Right cardiac atrium (tissue), 5 donors: ENCODE data around the gene SPC25. TPM values are rescaled to one million over a fixed set of nuclear protein-coding genes. Genes with fewer than 3 reads are reported as not detected.
"Not testable (repeated sequence)": the region's sequence is repeated elsewhere in the genome, so short reads cannot be mapped to it uniquely, and the experiment has no call there.

Experiments
- ATAC-seq, 2 donors: fragments of 200-7000 bp; cut with Tn5 transposase; one replicate each; pipeline versions ENCODE4 v1.8.0 to v1.9.1; 2020; ENCODE audit warnings: moderate library complexity in 2 of 2, mild to moderate bottlenecking in 1 of 2
- DNase-seq, 3 donors: peaks; one replicate each; pipeline ENCODE4 v3.0.0-alpha.2; 2020
- H3K27ac ChIP-seq: one replicate; pipeline ENCODE4 v1.5.1; 2013; ENCODE audit warnings: mild to moderate bottlenecking, low read length, control low read depth, moderate library complexity
- H3K27me3 ChIP-seq: one replicate; pipeline ENCODE4 v1.6.1; 2013; ENCODE audit not compliant: control insufficient read depth, insufficient read depth
- H3K4me1 ChIP-seq: one replicate; pipeline ENCODE4 v1.6.1; 2013; ENCODE audit warnings: low read length; ENCODE audit not compliant: control insufficient read depth, insufficient read depth
- H3K4me3 ChIP-seq: one replicate; pipeline ENCODE4 v1.5.1; 2013; ENCODE audit warnings: low read length, control low read depth
- H3K9me3 ChIP-seq: one replicate; pipeline ENCODE4 v1.6.1; 2013; ENCODE audit warnings: low read length; ENCODE audit not compliant: control insufficient read depth
- WGBS: extraction: QIAGEN DNeasy Blood & Tissue Kit; methylation state at CpG from one replicate; pipeline ENCODE4 v1.1.7; 2013; 5-methylcytosine and 5-hydroxymethylcytosine counted together
- intact Hi-C, 4 donors: fragments of 100-400 bp; cut with DNase I; formaldehyde crosslinking; loops; one replicate each; pipeline versions ENCODE4 v1.11.0 to v1.14.0; 2022 to 2023
- polyA plus RNA-seq: library from polyadenylated mRNA; stranded (reverse); fragments of 200-250 nt; gene quantifications from one replicate; pipeline ENCODE4 v1.2.3, GENCODE V29; 2013
- total RNA-seq, 4 donors: library from RNA; stranded (reverse); fragmentation: NEBNext Ultra II Directional; extraction: Animal tissue kit (Norgen Biotek cat#: 25700); gene quantifications; one replicate each; pipeline ENCODE4 v1.2.1, GENCODE V29; 2021
- donor health status: healthy with polysubstance abuse.
- donor health status: DM: no; HTN: yes; CAD: no.
- donor health status: DM: no; HTN: no; CAD: no.
- donor health status: DM: no; HTN: yes; CAD: no; lungs with severe emphysema.
- donor health status: DM: yes; HTN: yes; CAD: no.

SPC25 gene
- total and polyA plus RNA-seq, 5 donors = 0.31 to 0.53 (median 0.46) TPM; not detected in 2

DNA sequence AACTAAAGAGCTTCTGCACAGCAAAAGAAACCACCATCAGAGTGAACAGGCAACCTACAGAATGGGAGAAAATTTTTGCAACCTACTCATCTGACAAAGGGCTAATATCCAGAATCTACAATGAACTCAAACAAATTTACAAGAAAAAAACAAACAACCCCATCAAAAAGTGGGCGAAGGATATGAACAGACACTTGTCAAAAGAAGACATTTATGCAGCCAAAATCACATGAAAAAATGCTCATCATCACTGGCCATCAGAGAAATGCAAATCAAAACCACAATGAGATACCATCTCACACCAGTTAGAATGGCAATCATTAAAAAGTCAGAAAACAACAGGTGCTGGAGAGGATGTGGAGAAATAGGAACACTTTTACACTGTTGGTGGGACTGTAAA, 19.9 kb downstream of the SPC25 start:
- H3K9me3 ChIP-seq, ATAC-seq, H3K4me1 ChIP-seq, H3K27ac ChIP-seq, H3K4me3 ChIP-seq, DNase-seq, H3K27me3 ChIP-seq, intact Hi-C loops: not testable (repeated sequence)
- WGBS = 100% methylated on average over 1 of the region's 1 CpG

DNA sequence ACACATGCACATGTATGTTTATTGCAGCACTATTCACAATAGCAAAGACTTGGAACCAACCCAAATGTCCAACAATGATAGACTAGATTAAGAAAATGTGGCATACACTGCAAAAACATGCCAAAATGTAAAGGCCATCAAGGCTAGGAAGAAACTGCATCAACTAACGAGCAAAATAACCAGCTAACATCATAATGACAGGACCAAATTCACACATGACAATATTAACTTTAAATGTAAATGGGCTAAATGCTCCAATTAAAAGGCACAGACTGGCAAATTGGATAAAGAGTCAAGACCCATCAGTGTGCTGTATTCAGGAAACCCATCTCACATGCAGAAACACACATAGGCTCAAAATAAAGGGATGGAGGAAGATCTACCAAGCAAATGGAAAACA, 23.1 kb downstream of the SPC25 start:
- H3K4me3 ChIP-seq, ATAC-seq, H3K27ac ChIP-seq, DNase-seq, intact Hi-C loops, H3K27me3 ChIP-seq, H3K9me3 ChIP-seq, H3K4me1 ChIP-seq: not testable (repeated sequence)
- WGBS = 100% methylated on average over 1 of the region's 1 CpG

DNA sequence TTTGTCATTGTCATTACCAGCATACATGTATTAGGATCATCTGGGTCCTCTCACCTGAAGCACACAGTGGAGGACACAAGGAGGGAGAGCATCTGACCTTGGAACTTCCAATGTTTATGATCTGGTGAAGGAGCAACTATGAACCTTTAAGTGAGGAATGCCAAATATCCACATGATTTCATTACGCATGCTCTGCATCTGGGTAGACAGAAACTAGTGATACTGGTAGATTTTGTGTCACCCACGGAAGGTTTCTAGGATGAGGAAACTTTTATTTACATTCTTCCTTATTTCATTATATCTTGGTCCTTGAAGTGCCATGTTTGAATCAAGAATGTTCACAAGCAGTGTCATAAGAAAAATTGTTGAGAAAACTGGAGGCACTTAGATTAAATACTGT, 32.1 kb downstream of the SPC25 start:
- ATAC-seq (no peak), DNase-seq (no peak)
- Histone ChIP-seq H3K4me3 (no peak overlapping the region), H3K4me1 (no peaks in the 10 kb centered on the region), H3K27me3 (no peaks in the 10 kb centered on the region), H3K9me3 (no peaks in the 10 kb centered on the region), H3K27ac (no peak overlapping the region)
- intact Hi-C loops = no loop called here
- 100% methylated on average over 2 of the region's 2 CpGs for WGBS

DNA sequence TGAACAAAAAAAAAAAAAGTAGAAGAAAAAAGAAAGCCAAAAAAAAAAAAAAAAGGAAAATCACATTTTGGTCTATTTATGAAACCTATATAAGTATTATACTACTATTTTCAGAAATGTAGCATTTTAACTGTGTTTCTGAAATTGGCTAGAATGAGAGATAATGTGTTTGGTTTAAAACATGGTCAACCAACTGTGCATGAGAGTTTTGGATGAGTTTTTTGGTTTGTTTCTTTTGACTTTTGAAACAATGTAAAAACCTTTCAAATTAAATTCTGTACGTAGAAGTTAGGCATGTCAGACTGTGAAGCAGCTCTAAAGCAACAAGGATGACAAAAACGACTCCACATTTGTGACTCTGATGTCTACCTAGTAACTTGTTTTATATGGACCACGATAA, 34.6 kb downstream of the SPC25 start:
- ATAC-seq (no peak), DNase-seq (no peak)
- no peaks in the 10 kb centered on the region for H3K4me1 ChIP-seq
- H3K27me3 ChIP-seq = no peaks in the 10 kb centered on the region
- H3K27ac ChIP-seq = no peak overlapping the region
- no peak overlapping the region for H3K4me3 ChIP-seq
- intact Hi-C loops = no loop called here
- 96% methylated on average over 3 of the region's 3 CpGs for whole genome bisulfite sequencing
- H3K9me3 ChIP-seq = no peaks in the 10 kb centered on the region

DNA sequence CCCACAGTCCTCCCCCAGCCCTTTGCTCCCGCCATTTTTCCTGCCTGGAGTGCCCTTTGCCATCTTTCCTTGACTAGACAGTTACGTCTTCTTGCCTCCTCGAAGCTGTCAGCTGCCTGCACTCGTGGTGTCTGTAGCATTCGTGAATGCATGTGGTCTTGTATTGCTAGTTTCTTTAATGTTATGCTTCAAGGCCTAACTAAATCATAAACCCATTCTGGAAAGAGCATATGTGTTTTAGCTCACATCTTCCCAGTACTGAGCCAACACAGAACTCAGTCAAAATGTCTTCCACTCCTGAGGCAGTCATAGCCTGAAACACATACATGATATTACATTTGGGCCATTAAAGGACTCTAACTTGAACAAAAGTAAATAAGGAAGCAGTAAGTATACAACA, 35.6 kb downstream of the SPC25 start:
- Histone ChIP-seq H3K27me3 (no peaks in the 10 kb centered on the region), H3K4me3 (no peak overlapping the region), H3K4me1 (no peaks in the 10 kb centered on the region), H3K27ac (no peak overlapping the region), H3K9me3 (no peaks in the 10 kb centered on the region)
- ATAC-seq (no peak), DNase-seq (no peak)
- intact Hi-C loops = loop anchor here in 1 of 4 donors (5.0 kb wide), 1 partner anchor 82 kb away; no protein-coding TSS in a partner anchor
- WGBS = 97% methylated on average over 5 of the region's 5 CpGs

DNA sequence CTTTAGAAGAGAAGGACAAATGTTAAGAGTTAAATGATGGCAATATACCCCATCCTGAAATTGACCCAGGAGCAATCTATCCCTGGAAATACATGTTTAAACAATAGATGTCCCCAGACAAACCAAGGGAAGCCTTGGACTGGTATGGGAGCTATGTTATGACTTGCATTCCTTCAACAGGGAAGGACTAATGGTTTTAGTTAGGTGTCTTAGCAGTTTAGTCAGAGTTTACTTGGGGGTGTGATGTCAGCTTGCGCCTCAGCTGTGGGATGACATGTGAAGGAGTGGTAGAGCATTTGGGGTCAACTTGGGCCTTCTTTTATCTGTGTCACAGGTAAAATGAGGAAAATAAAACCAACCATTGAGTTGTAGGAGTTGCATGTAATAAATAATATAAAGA, 36.8 kb downstream of the SPC25 start:
- WGBS = 90% methylated on average over 1 of the region's 1 CpG
- DNase-seq (no peak), ATAC-seq (no peak)
- Histone ChIP-seq H3K4me3 (no peak overlapping the region), H3K27ac (no peak overlapping the region), H3K27me3 (no peaks in the 10 kb centered on the region), H3K9me3 (no peaks in the 10 kb centered on the region), H3K4me1 (no peaks in the 10 kb centered on the region)
- intact Hi-C loops = loop anchor here in 1 of 4 donors (5.0 kb wide), 1 partner anchor 81 kb away; no protein-coding TSS in a partner anchor

DNA sequence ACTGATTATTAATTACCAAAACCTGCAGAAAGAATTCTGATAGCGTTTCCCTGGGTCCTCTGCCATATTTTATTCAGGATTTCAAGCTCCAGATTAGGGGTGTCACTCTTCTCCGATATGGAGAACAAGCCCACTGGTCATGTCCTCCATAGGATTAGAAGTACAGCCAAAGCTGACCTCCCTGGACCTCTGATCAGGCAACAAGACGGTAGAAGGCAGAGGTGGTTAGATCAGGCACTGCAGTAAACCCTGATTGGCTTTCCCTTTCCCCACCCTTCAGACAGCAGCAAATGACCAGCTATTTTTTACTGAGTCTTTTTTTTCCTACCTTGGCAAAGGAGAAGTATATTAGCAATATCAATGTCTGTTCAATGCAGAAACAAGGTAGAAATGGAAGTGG, 37.7 kb downstream of the SPC25 start:
- no peaks in the 10 kb centered on the region for H3K27me3 ChIP-seq
- intact Hi-C loops = loop anchor here in 1 of 4 donors (5.0 kb wide), 1 partner anchor 80 kb away; no protein-coding TSS in a partner anchor
- DNase-seq (no peak), ATAC-seq (no peak)
- no peak overlapping the region for H3K27ac ChIP-seq
- WGBS = 33% methylated on average over 3 of the region's 3 CpGs
- no peaks in the 10 kb centered on the region for H3K4me1 ChIP-seq
- H3K9me3 ChIP-seq = no peaks in the 10 kb centered on the region
- no peak overlapping the region for H3K4me3 ChIP-seq

DNA sequence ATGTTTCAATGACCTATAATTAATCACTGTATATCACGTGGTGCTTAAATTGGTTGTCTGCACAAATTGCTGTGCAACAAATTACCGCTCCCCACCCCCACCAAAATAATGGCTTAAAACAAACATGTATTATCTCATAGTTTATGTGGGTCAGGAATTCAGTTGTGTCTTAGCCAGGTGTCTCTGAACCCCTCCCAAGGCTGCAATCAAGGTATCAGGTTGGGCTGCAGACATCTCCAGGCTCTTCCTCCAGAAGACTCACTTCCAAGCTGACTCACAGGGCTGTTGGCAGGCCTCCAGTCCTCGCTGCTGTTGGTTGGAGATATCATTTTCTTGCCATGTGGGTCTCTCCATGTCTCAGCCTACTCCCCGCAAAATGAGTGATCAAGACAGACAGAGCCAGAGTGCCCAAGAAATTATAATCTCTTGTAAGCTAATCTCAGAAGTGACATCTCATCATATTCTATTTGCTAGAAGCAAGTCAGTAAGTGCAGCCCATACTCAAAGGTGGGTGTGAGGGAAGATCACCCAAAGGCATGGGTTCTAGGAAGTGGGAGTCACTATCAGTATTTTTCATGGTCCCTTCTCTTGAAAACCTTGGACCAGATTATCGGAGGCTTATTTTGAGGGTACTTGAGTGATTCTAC, 38.4 kb downstream of the SPC25 start:
- intact Hi-C loops = loop anchor here in 1 of 4 donors (5.0 kb wide), 1 partner anchor 79 kb away; no protein-coding TSS in a partner anchor
- ATAC-seq = peak in 1 of 2 donors; percentile 49
- whole genome bisulfite sequencing = 81% methylated on average over 5 of the region's 5 CpGs

DNA sequence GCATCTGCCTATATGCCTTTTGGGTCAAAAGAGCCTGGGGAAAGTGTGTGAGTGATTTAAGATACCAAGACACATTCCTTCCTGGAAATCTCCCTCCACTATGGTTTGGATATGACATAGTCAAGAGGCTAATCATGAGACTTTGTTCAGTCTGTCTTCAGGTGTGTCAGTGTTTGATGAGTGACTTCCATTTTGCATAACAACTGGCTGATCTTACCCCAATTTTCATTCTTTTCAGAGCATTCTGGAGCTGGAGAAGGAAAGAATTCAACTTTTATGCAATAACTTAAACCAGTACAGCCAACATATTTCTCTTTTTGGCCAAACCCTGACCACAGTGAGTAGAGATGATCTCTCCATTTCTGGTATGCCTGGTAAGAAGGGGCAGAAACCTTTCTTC, 39.4 kb downstream of the SPC25 start:
- Histone ChIP-seq H3K27me3 (no peaks in the 10 kb centered on the region), H3K27ac (no peak overlapping the region), H3K4me3 (no peak overlapping the region), H3K9me3 (no peaks in the 10 kb centered on the region), H3K4me1 (no peaks in the 10 kb centered on the region)
- no peak for ATAC-seq
- DNase-seq = no peak
- intact Hi-C loops = loop anchor here in 1 of 4 donors (5.0 kb wide), 1 partner anchor 79 kb away; no protein-coding TSS in a partner anchor

More for the DNA sequence above, 38.4 kb downstream of the SPC25 start:
- H3K27me3 ChIP-seq = no peaks in the 10 kb centered on the region
- peak; percentile 48 to 69 (median 52) for DNase-seq
- H3K27ac ChIP-seq = no peak overlapping the region
- no peaks in the 10 kb centered on the region for H3K9me3 ChIP-seq
- no peaks in the 10 kb centered on the region for H3K4me1 ChIP-seq
- H3K4me3 ChIP-seq = no peak overlapping the region

DNA sequence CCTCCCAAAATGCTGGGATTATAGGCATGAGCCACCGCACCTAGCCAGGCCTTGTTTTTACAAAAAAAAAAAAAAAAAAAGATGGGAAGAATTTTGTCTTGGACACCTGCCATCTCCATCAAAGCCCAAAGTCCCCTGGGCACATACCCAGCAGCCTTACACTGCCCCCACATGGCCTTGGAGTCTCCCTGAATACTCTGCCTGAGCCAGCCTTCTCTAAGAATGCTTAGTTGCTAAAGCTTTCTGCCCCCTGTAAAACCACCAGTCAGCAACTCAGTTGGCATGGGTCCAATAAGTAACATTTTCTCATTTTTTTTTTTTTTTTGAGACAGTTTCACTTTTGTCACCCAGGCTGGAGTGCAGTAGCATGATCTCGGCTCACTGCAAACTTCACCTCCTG, 40.6 kb downstream of the SPC25 start:
- intact Hi-C loops = loop anchor here in 2 of 4 donors (5.0 to 10.0 kb wide), 2 partner anchors 65 to 77 kb away; no protein-coding TSS in a partner anchor
- Histone ChIP-seq H3K9me3 (no peaks in the 10 kb centered on the region), H3K4me3 (no peak overlapping the region), H3K4me1 (no peaks in the 10 kb centered on the region), H3K27me3 (no peaks in the 10 kb centered on the region), H3K27ac (no peak overlapping the region)
- ATAC-seq (peak; percentile 73 to 84), DNase-seq (peak; percentile 20 to 66 (median 55))
- WGBS = 57% methylated on average over 2 of the region's 2 CpGs

DNA sequence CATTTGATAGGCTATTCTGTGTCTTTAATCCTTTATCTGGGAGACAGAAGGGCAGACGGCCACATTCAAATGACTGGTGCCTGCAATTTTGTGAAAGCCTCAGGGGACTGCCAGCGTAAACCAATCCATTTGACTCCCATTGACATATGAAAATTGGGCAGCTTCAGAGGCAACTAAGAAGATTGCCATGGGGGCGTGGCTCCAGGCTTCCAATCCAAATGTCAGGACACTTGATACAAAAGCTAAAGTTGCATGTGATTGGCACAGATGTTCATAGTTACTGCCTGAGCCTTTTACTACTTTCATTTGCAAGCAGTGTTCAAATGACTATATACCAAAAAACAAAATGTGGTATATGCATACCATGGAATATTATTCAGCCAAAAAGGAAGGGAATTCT, 42.0 kb downstream of the SPC25 start:
- intact Hi-C loops = loop anchor here in 1 of 4 donors (10.0 kb wide), 1 partner anchor 63 kb away; no protein-coding TSS in a partner anchor
- Histone ChIP-seq H3K27ac (no peak overlapping the region), H3K4me3 (no peak overlapping the region), H3K27me3 (no peaks in the 10 kb centered on the region), H3K4me1 (no peaks in the 10 kb centered on the region), H3K9me3 (no peaks in the 10 kb centered on the region)
- DNase-seq (peak in 1 of 3 donors; percentile 29), ATAC-seq (no peak)
- WGBS = 87% methylated on average over 3 of the region's 3 CpGs
